SK-N-SH (cell line): ENCODE measurements around the gene SHE. TPM values are rescaled to one million over a fixed set of nuclear protein-coding genes. Genes with fewer than 3 reads are reported as not detected.

Experiments
- CTCF ChIA-PET: fragments of 300-600, 350-600 bp; formaldehyde crosslinking; extraction: SDS; loops from one replicate; lab custom pipeline; 2021; lab: Yijun Ruan, JAX
- POLR2A ChIA-PET: fragments of 350-600 bp; sonication (Branson Sonifier 250); formaldehyde crosslinking; extraction: SDS; loops from one replicate; lab custom pipeline; 2020; ENCODE audit warnings: antibody characterized with exemption, inconsistent platforms; lab: Yijun Ruan, JAX
- DNase-seq: peaks from one replicate; pipeline ENCODE4 v3.0.0; 2012
- H2AFZ ChIP-seq: fragments of 200-600 bp; sonication (generic); 2 replicates; pipeline ENCODE4 v1.8.1; 2016; ENCODE audit warnings: antibody characterized with exemption, mild to moderate bottlenecking, low read depth
- H3F3A ChIP-seq: fragments of 200-600 bp; sonication (generic); replicated peaks from 2 replicates; pipeline ENCODE3; 2016; ENCODE audit warnings: antibody characterized with exemption, mild to moderate bottlenecking; ENCODE audit not compliant: insufficient read depth
- H3K27ac ChIP-seq, 2 experiments: fragments of 200-500 bp in 1 of 2; fragments of 200-600 bp in 1 of 2; sonication (Bioruptor generic) in 1 of 2; sonication (generic), shearing (Covaris generic) in 1 of 2; 2 replicates each; pipeline versions ENCODE4 v1.5.1 to v1.6.1; 2014 to 2016; ENCODE audit warnings: low read depth in 2 of 2, inconsistent platforms in 1 of 2, low read length in 1 of 2, mild to moderate bottlenecking in 1 of 2, mixed read lengths in 1 of 2
- H3K27me3 ChIP-seq: fragments of 200-600 bp; sonication (generic), shearing (Covaris generic); 2 replicates; pipeline ENCODE4 v1.6.1; 2016; ENCODE audit warnings: mixed run types; ENCODE audit not compliant: insufficient read depth
- H3K36me3 ChIP-seq, 2 experiments: fragments of 200-500 bp in 1 of 2; fragments of 200-600 bp in 1 of 2; sonication (Bioruptor generic) in 1 of 2; sonication (generic) in 1 of 2; replicated peaks in 1 of 2; 2 replicates each; pipeline versions ENCODE3 to v1.5.1; 2014 to 2016; ENCODE audit warnings: low read length in 1 of 2, mild to moderate bottlenecking in 1 of 2; ENCODE audit not compliant: insufficient read depth in 2 of 2, control insufficient read depth in 1 of 2
- H3K4me1 ChIP-seq, 2 experiments: fragments of 200-500 bp in 1 of 2; fragments of 200-600 bp in 1 of 2; sonication (Bioruptor generic) in 1 of 2; sonication (generic), shearing (Covaris generic) in 1 of 2; 2 replicates each; pipeline versions ENCODE4 v1.5.1 to v1.6.1; 2014 to 2016; ENCODE audit warnings: low read depth in 1 of 2, low read length in 1 of 2, mixed run types in 1 of 2; ENCODE audit not compliant: insufficient read depth in 2 of 2, control insufficient read depth in 1 of 2
- H3K4me2 ChIP-seq: fragments of 200-600 bp; sonication (generic), shearing (Covaris generic); 2 replicates; pipeline ENCODE4 v1.6.1; 2017; ENCODE audit warnings: mixed run types
- H3K4me3 ChIP-seq, 2 experiments: fragments of 200-500 bp in 1 of 2; fragments of 200-600 bp in 1 of 2; sonication (Bioruptor generic) in 1 of 2; sonication (generic), shearing (Covaris generic) in 1 of 2; 2 replicates each; pipeline versions ENCODE4 v1.5.1 to v1.8.1; 2014 to 2016; ENCODE audit warnings: low read depth in 2 of 2, inconsistent platforms in 1 of 2, low read length in 1 of 2, mild to moderate bottlenecking in 1 of 2, mixed read lengths in 1 of 2, moderate library complexity in 1 of 2
- H3K79me2 ChIP-seq: fragments of 200-600 bp; sonication (generic); 2 replicates; pipeline ENCODE4 v1.8.1; 2017; ENCODE audit warnings: mild to moderate bottlenecking; ENCODE audit not compliant: insufficient read depth
- H3K9ac ChIP-seq: fragments of 200-600 bp; sonication (generic); 2 replicates; pipeline ENCODE4 v1.6.1; 2017; ENCODE audit warnings: mixed run types
- H3K9me2 ChIP-seq: fragments of 200-600 bp; sonication (generic); 2 replicates; pipeline ENCODE4 v1.6.1; 2017; ENCODE audit warnings: mixed run types
- H3K9me3 ChIP-seq: fragments of 200-600 bp; sonication (generic); 2 replicates; pipeline ENCODE4 v1.6.1; 2017; ENCODE audit warnings: mixed run types, mild to moderate bottlenecking, moderate library complexity
- H4K20me1 ChIP-seq: fragments of 200-600 bp; sonication (generic); 2 replicates; pipeline ENCODE4 v1.6.1; 2017; ENCODE audit warnings: mild to moderate bottlenecking, mixed run types; ENCODE audit not compliant: insufficient read depth
- ELF1 ChIP-seq: IDR thresholded peaks from 2 replicates; pipeline ENCODE4 v1.4.0; 2012
- EP300 ChIP-seq, 2 experiments: IDR thresholded peaks; 2 replicates each; pipeline versions ENCODE4 v1.4.0 to v1.6.1; 2012; ENCODE audit warnings: borderline replicate concordance in 1 of 2, low read depth in 1 of 2, low read length in 1 of 2
- FOSL2 ChIP-seq: IDR thresholded peaks from 2 replicates; pipeline ENCODE4 v1.4.0; 2012; ENCODE audit warnings: low read depth, mild to moderate bottlenecking, moderate library complexity, borderline replicate concordance
- GABPA ChIP-seq: IDR thresholded peaks from 2 replicates; pipeline ENCODE4 v1.4.0; 2012; ENCODE audit warnings: low read depth, mild to moderate bottlenecking
- GATA2 ChIP-seq: sonication (generic); formaldehyde crosslinking; IDR thresholded peaks from 2 replicates; pipeline ENCODE4 v1.5.0; 2020; ENCODE audit warnings: mild to moderate bottlenecking, missing genetic modification reagents
- MXI1 ChIP-seq: IDR thresholded peaks from 2 replicates; pipeline ENCODE4 v1.6.1; 2012; ENCODE audit warnings: mild to moderate bottlenecking, low read depth, low read length, improper control_type of control experiment
- NFIC ChIP-seq: IDR thresholded peaks from 2 replicates; pipeline ENCODE4 v1.4.0; 2012; ENCODE audit warnings: borderline replicate concordance
- NRF1 ChIP-seq: IDR thresholded peaks from 2 replicates; pipeline ENCODE4 v1.6.1; 2012; ENCODE audit warnings: low read depth, mild to moderate bottlenecking, low read length
- POLR2AphosphoS5 ChIP-seq: IDR thresholded peaks from 2 replicates; pipeline ENCODE4 v1.6.1; 2012; ENCODE audit warnings: low read depth, low read length
- RFX5 ChIP-seq: IDR thresholded peaks from 2 replicates; pipeline ENCODE4 v1.6.1; 2012; ENCODE audit warnings: mild to moderate bottlenecking, improper control_type of control experiment, low read length
- TAF1 ChIP-seq: IDR thresholded peaks from 2 replicates; pipeline ENCODE4 v1.6.1; 2012; ENCODE audit warnings: low read depth, mild to moderate bottlenecking, low read length, moderate library complexity, borderline replicate concordance
- TEAD4 ChIP-seq: IDR thresholded peaks from 2 replicates; pipeline ENCODE4 v1.4.0; 2012; ENCODE audit warnings: mild to moderate bottlenecking, borderline replicate concordance; ENCODE audit not compliant: insufficient read depth
- YY1 ChIP-seq: IDR thresholded peaks from 2 replicates; pipeline ENCODE4 v1.4.0; 2012; ENCODE audit warnings: low read depth, mild to moderate bottlenecking
- WGBS: methylation state at CpG from one replicate; pipeline ENCODE4 v1.1.6; 2017; ENCODE audit warnings: low lambda C conversion rate; 5-methylcytosine and 5-hydroxymethylcytosine counted together
- polyA plus RNA-seq, 3 experiments: library from polyadenylated mRNA; depleted of rRNA; stranded (reverse); fragments of >200 nt; gene quantifications; 2 replicates each; pipeline ENCODE4 v1.2.3, GENCODE V29; 2012
- TF ChIP-seq, protein P1 (sequence below): IDR thresholded peaks from 2 replicates; pipeline ENCODE4 v1.4.0; 2012; ENCODE audit warnings: low read depth, borderline replicate concordance
- TF ChIP-seq, protein P2 (sequence below): IDR thresholded peaks from 2 replicates; pipeline ENCODE4; 2012
- TF ChIP-seq, protein P3 (sequence below): fragments of 150-350 bp; IDR thresholded peaks from 2 replicates; pipeline ENCODE4 v1.6.1; 2016; ENCODE audit warnings: mild to moderate bottlenecking, low read depth, low read length
- TF ChIP-seq, protein P4 (sequence below): IDR thresholded peaks from 2 replicates; pipeline ENCODE4 v1.6.1; 2012; ENCODE audit warnings: mild to moderate bottlenecking, low read depth, low read length, moderate library complexity

The SHE gene
- polyA plus RNA-seq, 1 of the 3 experiments (the other 2 are of a cell fraction) = not detected

DNA sequence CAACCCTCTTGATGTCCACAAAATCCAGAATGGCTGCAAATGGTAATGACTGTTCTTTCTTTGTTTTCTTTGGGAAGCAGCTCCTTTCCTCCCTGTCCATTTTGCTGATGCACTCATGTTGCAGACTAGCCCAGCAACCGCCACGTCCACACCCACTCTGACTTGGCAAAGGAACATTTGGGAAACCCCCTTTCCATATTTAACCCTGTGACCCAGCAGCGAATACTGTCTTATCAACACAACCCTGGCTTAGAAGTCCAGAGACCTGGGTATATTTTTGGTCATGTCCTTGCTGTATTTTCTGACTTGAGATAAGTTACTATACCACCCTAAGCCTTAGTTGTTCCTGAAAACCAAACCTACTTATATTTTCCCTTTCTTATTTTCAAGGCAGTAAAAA, 18.1 kb upstream of the SHE start:
- TF ChIP-seq GATA2 (CRISPR knock-in tag) (no peak), EP300 (IDR thresholded peaks at IDR 0.05; ENCODE audit: borderline replicate concordance in 1 of 2, low read depth in 1 of 2, low read length in 1 of 2) (no peak), GABPA (no peak), TEAD4 (no peak), YY1 (no peak), NFIC (no peak), MXI1 (no peak), NRF1 (no peak), FOSL2 (no peak), POLR2AphosphoS5 (no peak), RFX5 (no peak), TAF1 (no peak), ELF1 (no peak)
- TF ChIP-seq, protein P1, sequence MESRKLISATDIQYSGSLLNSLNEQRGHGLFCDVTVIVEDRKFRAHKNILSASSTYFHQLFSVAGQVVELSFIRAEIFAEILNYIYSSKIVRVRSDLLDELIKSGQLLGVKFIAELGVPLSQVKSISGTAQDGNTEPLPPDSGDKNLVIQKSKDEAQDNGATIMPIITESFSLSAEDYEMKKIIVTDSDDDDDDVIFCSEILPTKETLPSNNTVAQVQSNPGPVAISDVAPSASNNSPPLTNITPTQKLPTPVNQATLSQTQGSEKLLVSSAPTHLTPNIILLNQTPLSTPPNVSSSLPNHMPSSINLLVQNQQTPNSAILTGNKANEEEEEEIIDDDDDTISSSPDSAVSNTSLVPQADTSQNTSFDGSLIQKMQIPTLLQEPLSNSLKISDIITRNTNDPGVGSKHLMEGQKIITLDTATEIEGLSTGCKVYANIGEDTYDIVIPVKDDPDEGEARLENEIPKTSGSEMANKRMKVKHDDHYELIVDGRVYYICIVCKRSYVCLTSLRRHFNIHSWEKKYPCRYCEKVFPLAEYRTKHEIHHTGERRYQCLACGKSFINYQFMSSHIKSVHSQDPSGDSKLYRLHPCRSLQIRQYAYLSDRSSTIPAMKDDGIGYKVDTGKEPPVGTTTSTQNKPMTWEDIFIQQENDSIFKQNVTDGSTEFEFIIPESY = no peak
- TF ChIP-seq, protein P2, sequence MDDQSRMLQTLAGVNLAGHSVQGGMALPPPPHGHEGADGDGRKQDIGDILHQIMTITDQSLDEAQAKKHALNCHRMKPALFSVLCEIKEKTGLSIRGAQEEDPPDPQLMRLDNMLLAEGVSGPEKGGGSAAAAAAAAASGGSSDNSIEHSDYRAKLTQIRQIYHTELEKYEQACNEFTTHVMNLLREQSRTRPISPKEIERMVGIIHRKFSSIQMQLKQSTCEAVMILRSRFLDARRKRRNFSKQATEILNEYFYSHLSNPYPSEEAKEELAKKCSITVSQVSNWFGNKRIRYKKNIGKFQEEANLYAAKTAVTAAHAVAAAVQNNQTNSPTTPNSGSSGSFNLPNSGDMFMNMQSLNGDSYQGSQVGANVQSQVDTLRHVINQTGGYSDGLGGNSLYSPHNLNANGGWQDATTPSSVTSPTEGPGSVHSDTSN = no peak
- TF ChIP-seq, protein P3, sequence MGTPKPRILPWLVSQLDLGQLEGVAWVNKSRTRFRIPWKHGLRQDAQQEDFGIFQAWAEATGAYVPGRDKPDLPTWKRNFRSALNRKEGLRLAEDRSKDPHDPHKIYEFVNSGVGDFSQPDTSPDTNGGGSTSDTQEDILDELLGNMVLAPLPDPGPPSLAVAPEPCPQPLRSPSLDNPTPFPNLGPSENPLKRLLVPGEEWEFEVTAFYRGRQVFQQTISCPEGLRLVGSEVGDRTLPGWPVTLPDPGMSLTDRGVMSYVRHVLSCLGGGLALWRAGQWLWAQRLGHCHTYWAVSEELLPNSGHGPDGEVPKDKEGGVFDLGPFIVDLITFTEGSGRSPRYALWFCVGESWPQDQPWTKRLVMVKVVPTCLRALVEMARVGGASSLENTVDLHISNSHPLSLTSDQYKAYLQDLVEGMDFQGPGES = no peak
- TF ChIP-seq, protein P4, sequence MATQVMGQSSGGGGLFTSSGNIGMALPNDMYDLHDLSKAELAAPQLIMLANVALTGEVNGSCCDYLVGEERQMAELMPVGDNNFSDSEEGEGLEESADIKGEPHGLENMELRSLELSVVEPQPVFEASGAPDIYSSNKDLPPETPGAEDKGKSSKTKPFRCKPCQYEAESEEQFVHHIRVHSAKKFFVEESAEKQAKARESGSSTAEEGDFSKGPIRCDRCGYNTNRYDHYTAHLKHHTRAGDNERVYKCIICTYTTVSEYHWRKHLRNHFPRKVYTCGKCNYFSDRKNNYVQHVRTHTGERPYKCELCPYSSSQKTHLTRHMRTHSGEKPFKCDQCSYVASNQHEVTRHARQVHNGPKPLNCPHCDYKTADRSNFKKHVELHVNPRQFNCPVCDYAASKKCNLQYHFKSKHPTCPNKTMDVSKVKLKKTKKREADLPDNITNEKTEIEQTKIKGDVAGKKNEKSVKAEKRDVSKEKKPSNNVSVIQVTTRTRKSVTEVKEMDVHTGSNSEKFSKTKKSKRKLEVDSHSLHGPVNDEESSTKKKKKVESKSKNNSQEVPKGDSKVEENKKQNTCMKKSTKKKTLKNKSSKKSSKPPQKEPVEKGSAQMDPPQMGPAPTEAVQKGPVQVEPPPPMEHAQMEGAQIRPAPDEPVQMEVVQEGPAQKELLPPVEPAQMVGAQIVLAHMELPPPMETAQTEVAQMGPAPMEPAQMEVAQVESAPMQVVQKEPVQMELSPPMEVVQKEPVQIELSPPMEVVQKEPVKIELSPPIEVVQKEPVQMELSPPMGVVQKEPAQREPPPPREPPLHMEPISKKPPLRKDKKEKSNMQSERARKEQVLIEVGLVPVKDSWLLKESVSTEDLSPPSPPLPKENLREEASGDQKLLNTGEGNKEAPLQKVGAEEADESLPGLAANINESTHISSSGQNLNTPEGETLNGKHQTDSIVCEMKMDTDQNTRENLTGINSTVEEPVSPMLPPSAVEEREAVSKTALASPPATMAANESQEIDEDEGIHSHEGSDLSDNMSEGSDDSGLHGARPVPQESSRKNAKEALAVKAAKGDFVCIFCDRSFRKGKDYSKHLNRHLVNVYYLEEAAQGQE = no peak
- Histone ChIP-seq H3K4me3 (no peak overlapping the region), H3K4me1 (no peaks in the 10 kb centered on the region), H3K36me3 (no peaks in the 10 kb centered on the region), H3K27me3 (peaks cover 15% of the 10 kb centered on the region; the same call in 1 of the 2 replicates), H3K9me2 (no peaks in the 10 kb centered on the region), H4K20me1 (no peaks in the 10 kb centered on the region), H3K9me3 (no peaks in the 10 kb centered on the region), H3F3A (no peaks in the 10 kb centered on the region), H3K79me2 (no peaks in the 10 kb centered on the region), H3K4me2 (no peak overlapping the region), H3K27ac (no peak overlapping the region), H2AFZ (no peak overlapping the region), H3K9ac (no peak overlapping the region)
- ChIA-PET POLR2A (no interaction called here), CTCF (interaction anchor here (0.8 to 1.8 kb wide), 4 partner anchors 14 to 149 kb away, joined by 3 to 7 read pairs (median 4); no protein-coding TSS in a partner anchor)
- WGBS = 51% methylated on average over 3 of the region's 3 CpGs
- DNase-seq = no peak
